HG02571 (cell line): Measurements from ENCODE around the gene UBAP1L.
"Not testable (repeated sequence)": the region's sequence is repeated elsewhere in the genome, so short reads cannot be mapped to it uniquely, and the experiment has no call there.

Source experiments
- ATAC-seq: cut with Tn5 transposase; IDR thresholded peaks from one replicate; pipeline ENCODE4 v1.9.1; 2021; ENCODE audit warnings: mild to moderate bottlenecking, moderate library complexity; ENCODE audit not compliant: unreplicated experiment

UBAP1L gene

DNA sequence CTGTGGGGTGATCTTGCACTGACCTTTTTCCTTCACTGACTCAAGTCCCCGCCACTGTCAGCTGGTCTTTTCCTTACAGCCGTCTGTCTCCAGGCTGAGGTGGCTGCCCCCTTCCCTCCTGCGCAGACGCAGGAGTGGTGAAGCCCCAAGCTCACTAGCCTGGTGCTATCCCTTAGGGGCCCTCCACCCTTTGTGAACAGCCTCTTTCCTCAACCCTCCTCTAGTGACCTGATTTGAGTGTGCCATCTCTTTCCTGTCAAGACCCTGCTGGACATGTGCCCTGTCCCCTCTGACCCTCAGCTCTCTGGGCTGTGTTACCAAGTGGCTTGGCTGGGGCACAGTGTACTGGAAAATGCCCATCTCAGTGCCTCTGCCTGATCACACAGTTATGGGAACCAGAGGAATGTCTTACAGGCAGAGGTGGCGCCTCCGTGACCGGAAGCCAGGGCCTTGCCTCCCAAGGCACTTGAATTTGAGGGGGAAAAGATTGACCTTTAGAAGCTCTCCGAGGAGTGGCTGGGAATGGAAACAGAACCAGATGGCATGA is 29.7 kb downstream of the UBAP1L start:
- no peak for ATAC-seq

DNA sequence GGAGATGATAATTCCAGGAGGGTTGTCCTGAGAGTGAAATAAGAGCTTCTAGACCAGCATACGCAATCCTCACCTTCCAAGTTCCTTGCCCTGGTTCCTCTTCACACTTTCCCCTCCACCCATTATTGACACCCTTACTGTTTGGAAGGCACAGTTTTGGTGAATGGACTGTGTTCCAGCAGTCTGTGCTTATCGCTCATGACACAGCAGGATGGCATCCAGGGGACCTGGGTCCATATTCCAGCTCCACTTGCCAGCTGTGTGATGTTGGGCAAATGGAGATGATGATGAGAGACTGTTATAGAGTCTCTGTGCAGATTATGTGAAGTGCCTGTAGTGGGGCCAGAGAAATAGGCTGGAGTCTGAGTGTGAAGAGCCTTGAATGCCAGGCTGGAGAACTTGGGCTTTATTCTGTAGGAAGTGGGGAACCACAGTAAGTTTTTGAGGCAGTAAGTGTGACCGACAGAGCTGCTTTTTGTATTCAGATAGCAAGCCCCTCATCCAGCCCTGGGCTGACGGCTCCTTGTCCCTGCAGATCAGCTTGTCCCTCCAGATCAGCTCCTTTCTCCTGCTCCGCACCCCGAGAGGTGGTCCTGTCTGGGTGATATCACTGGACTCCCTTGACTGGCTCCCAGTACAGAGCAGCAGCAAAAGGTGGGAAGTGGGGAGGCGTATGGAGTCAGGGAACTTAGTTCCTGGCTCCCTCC is 30.3 kb downstream of the UBAP1L start:
- no peak for ATAC-seq

DNA sequence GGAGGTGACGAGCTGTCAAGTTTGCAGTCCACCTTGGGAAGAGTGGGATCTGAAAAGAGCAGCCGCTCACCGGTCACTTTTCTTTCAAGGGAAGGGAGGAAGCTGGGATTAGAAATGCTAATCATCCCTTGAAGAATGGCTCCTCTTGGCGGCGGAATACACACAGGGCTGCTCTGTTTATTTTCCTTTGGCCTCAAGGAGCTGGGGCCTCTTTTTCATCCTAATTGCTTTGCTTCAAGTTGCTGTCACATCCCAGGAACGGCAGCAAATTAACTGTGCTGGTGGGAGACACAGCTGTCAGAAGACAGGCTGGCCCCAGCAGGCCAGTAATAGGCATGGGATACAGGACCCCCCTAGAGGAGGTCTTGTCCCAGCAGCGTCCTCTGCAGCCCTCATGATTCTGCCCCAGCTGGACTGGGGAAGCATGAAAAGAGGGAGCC is 31.7 kb downstream of the UBAP1L start:
- no peak for ATAC-seq

DNA sequence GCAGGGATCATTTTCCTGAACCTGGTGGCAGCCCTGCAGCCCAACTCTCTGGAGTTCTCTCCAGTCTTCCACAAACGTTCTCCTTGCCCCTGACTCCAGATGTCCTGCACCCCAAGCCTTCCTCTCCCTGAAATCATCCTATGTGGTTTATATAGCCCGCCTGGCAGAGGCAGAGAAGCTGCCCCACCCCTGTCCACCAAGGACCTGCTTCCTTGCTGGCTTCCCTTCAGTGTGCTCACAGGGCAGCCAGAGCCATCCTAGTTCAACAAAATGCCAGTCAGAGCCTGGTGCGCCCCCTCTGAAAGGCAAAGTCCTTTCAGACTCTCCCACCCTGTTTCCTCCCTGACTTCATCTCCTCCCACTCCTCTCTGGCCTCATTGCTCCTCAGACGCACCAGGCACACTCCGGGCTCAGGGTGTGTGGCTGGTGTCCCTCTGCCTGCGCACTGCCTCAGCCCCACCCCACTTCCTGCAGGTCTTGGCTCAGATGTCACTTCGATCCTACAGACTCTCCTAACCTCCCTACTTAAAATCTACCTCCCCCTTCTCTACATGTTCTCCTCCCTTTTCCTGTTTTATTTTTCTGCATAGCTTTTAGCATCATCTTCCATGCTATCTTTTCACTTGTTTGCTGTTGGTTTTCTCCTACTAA is 32.6 kb downstream of the UBAP1L start:
- no peak for ATAC-seq

DNA sequence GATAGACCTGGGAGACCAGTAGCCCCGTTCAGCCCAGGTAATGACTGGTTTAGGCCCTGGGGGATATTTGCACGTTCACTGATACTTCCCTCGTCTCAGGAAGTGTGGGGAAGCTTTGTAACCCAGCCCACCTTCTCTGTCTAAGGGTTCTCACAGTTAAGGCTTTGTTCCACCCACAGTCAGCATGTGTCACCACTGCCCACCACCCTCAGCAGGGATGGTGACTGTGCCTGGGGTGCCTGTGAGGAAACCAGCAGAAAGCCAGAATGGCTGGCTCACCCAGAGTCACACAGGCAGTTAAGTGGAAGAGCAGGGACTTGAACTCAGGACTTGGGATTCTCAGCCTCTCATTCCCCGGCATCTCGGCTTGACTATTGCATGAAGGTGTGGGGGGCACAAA is 33.2 kb downstream of the UBAP1L start:
- ATAC-seq = no peak

DNA sequence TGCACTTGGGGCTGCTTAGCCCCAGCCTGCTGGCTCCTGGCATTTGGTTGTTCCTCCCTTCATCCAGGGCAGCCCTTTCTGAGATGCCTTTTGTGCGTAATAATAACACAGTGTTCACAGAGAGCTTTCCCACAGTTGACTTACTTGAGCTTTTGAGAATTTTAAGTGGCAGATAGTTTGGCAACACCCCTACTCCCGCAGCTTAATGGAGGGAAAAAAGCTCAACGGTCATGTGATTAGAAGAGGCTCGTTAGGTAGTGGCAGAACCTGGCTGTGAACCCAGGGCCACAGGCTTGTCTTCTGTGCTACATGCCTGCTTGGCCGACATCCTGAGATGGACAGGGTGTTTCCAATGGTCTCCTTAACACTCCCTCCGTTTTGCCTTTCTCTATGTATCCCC is 33.7 kb downstream of the UBAP1L start:
- ATAC-seq = no peak

DNA sequence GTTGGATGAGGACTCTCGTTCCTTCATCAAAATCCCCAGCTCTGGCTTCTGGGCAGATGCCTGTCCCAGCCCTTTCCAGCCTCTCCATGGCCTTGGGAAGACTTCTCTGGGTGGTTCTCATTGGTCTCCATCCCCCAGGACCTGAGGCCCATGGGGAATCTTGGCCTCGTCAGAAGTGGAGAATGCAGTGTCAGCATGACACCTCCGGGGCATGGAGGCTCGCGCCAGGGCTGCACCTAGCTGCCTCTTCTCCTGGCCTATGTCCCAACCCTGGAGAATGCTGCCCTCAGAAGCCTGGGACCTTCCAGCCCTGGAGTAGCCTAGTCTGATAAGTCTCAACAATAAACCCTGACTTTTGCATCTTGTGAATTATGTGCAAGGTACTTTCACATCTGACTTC is 35.4 kb downstream of the UBAP1L start:
- no peak for ATAC-seq

DNA sequence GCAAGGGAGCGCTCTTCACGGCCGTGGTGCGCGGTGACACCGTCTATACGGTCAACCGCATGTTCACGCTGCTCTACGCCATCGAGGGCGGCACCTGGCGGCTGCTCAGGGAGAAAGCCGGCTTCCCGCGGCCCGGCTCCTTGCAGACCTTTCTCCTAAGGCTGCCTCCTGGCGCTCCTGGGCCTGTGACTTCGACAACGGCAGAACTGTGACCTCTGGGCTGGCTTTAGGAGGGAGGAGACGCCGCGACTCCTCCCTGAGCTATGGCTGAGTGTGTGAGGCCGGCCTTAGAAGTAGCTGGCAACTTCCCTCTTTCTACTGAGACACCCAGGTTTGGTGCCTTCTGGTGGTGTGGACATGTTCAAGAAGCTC is 37.0 kb downstream of the UBAP1L start:
- no peak for ATAC-seq

DNA sequence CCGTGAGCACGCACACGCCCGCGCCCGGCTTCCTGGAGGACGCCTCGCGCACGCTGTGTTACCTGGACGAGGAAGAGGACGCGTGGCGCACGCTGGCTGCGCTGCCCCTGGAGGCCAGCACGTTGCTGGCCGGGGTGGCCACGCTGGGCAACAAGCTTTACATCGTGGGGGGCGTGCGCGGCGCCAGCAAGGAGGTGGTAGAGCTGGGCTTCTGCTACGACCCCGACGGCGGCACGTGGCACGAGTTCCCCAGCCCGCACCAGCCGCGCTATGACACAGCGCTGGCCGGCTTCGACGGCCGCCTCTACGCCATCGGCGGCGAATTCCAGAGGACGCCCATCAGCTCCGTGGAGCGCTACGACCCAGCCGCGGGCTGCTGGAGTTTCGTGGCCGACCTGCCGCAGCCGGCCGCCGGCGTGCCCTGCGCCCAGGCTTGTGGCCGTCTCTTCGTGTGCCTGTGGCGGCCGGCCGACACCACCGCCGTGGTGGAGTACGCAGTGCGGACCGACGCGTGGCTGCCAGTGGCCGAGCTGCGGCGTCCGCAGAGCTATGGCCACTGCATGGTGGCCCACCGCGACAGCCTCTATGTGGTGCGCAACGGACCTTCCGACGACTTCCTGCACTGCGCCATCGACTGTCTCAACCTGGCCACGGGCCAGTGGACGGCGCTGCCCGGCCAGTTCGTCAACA is 37.6 kb downstream of the UBAP1L start:
- ATAC-seq = no peak

DNA sequence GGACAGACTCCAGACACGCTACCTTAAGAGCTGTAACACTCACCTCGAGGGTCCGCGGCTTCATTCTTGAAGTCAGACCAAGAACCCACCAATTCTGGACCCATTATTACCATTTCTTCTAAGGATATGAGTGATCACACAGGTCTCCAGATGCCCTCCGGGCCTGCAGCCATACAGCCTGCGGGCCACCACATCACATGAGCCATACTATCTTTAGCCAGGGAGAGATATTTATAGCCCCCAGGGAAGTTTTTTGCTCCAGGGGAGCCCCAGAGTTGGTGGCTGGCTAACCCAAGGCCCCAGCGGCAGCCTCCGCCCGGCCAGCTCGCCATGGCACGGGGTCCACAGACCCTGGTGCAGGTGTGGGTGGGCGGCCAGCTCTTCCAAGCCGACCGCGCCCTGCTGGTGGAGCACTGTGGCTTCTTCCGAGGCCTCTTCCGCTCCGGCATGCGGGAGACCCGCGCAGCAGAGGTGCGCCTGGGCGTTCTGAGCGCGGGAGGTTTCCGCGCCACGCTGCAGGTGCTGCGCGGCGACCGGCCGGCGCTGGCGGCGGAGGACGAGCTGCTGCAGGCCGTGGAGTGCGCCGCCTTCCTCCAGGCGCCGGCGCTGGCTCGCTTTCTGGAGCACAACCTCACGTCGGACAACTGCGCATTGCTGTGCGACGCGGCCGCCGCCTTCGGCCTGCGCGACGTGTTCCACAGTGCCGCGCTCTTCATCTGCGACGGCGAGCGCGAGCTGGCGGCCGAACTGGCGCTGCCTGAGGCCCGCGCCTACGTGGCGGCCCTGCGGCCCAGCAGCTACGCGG is 38.3 kb downstream of the UBAP1L start, which contains the start of gene KBTBD13:
Gene KBTBD13 (plus strand): TSS at position 261 of the 805 bp plus-strand sequence. CDS start 70 bp downstream, at position 331.
- no peak for ATAC-seq

DNA sequence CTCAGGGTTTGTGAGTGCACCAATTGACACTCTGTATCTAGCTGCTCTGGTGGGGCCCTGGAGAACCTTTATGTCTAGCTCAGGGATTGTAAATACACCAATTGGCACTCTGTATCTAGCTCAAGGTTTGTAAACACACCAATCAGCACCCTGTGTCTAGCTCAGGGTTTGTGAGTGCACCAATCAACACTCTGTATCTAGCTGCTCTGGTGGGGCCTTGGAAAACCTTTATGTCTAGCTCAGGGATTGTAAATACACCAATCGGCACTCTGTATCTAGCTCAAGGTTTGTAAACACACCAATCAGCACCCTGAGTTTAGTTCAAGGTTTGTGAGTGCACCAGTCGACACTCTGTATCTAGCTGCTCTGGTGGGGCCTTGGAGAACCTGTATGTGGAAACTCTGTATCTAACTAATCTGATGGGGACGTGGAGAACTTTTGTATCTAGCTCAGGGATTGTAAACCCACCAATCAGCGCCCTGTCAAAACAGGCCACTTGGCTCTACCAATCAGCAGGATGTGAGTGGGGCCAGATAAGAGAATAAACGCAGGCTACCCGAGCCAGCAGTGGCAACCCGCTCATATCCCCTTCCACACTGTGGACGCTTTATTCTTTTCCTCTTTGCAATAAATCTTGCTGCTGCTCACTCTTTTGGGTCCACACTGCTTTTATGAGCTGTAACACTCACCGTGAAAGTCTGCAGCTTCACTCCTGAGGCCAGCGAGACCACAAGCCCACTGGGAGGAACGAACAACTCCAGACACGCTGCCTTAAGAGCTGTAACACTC is 39.2 kb downstream of the UBAP1L start:
- not testable (repeated sequence) for ATAC-seq

DNA sequence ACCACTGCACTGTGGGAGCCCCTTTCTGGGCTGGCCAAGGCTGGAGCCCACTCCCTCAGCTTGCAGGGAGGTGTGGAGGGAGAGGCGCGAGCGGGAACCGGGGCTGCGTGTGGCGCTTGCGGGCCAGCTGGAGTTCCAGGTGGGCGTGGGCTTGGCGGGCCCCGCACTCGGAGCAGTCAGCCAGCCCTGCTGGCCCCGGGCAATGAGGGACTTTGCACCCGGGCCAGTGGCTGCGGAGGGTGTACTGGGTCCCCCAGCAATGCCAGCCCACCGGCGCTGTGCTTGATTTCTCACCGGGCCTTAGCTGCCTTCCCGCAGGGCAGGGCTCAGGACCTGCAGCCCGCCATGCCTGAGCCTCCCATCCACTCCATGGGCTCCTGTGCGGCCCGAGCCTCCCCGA is 40.1 kb downstream of the UBAP1L start:
- ATAC-seq = not testable (repeated sequence)

DNA sequence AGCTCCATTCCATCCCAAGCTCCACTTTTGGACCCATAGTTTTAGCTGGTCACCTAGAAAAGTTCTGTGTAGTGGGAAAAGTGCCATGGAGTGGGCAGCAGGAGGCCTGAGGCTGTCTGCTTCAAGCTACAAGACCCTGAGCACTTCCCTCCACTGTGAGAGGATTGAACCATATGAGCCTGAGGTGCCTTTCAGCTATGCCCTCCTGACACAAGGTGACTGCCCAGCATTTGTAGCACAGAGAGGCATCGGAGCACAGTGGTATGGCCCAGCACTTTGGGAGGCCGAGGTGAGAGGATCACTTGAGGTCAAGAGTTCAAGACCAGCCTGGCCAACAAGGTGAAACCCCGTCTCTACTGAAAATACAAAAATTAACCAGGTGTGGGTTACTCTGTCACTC is 42.4 kb downstream of the UBAP1L start:
- ATAC-seq = no peak

DNA sequence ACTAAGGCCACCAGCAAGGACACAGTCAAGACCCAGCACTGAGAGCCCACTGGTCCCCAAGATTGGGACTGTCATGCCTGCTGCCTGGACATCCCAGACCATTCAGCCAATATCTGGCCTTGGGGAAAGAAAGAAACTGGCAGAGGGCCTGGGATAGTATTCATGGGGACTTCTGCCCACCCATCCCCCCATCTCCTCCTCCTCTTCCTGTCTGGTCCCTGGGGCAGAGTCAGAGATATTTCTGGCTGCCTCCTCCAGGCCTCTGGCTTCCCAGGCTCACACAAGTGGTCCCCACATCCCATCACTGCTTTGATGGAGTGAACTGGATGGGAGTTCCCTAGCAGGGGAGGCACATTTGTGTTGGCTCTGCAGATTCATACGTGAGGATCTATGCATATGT is 43.0 kb downstream of the UBAP1L start:
- ATAC-seq = no peak

DNA sequence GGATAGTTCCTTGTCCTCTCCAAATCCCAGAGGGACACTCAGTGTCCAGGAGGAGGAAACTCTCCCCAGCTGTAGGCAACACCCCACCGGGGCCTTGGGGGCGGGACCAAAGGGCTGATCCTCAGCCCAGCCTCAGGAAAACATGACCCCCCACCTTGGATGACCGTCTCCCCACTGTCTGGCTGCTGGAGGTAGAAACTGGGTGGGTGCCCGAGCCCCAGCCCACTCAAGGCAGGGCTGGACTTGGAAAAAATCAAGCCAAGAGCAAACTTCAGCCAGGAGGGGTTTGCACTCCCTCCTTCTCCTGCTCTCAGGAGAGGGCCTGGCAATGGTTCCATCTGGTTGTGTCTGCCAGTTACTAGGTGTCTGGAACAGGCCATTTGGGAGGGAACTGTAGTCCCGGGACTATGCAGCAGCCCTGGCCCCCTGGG is 43.6 kb downstream of the UBAP1L start:
- no peak for ATAC-seq

DNA sequence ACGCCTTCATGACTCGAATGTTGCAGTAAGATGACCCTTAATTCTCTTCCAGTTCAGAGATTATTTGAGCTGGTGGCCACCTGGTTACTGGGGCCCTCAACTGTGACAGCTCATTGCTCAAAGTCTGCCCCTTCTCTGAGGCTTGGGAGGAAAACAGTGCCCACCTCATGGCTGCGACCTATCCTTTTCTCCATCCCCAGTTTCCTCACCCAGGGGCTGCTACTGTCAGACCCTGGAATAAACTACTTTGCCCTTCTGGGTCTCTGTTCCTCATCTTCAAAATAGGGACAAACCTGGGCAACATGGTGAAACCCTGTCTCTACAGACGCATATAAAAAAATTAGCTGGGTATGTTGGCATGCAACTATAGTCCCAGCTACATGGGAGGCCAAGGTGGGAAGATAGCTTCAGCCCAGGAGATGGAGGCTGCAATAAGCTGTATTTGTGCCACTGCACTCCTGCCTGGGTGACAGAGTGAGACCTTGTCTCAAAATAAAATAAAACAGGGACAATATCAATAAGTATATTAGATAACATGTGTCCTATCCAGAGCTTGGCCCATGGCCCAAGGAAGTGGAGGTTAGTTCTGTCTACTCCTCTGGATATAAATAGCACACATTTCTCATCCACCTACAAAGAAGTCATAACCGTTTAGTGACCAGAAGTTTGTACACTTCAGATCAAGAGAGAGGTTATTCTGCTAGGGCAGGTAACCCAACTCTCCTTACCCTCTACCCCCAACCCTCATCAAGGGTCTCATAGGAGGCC is 45.0 kb downstream of the UBAP1L start:
- no peak for ATAC-seq

DNA sequence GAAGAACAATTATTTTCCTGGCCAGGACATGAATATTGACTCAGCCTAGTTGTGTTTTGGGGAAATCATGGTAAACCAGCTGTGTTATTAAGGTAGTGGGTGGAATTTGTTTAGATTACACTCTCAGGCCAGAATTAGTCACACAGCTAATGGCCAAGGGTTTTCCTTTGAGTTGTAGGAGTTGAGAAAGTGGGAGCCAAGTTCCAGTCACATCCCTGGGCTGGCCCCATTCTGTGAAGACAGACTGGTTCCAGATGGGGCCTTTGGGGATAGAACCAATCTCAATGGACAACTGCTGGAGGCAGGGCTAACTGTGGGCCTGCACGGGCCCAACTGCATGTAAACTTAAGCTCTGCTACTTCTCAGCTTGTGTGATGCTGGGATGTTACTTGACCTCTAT is 45.8 kb downstream of the UBAP1L start:
- ATAC-seq = no peak

DNA sequence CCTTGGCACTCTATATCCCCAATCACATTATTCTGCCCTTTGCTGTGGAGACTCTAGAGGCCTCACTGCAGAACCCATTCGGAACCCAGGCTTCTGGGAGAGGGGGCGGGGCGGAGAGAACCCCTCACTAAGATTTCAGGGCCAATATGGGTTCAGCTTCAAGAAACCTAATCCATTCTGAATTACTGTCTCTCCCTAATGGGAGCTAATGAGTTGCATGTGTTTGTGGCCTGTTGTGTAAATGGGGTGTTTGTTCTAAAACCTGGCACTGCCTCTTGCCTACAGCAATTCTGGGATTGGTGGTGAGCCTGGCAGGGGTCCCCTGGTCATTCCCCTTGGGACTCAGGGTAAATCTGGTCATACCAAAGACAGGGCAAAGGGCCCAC is 46.6 kb downstream of the UBAP1L start:
- ATAC-seq = no peak

DNA sequence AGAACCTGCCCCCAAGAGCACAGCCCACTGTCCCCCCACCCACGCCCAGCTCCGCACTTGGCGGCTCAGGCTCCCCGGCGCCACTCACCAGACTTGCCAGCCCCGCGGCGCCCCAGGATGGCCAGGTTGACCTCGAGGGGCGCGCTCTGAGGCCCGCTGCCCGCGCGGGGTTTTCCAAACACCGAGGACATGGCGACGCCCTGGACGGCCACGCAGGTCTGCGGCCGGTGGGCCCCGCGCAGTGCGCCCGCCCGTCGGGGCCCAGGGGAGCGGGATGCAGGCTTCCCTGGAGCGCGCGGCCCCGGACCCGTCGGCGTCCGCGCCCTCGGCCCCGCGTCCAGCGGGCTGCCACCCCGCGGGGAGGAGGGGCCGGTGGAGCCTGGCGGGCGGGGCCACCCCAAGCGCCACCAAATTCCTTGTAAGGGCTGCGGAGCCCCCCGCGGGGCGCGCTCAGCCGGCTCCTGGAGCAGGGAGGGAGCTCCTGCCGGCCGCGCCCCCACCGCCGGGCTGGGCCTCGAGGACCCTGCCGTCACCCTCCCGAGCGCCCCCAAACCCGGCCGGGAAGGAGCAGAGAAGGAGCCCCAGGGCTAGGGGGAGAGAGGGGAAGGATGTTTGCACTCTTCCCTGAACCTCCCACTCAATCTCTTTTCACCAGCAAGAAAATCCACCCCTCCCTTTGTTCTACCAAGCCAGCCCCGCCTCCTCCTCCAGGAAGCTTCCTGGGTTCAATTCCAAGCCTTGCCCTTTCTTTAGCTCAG is 47.2 kb downstream of the UBAP1L start, which contains the start of gene RASL12:
Gene RASL12 (minus strand): TSS at position 347 of the 758 bp plus-strand sequence. CDS start 156 bp downstream, at position 191.
- ATAC-seq = no peak
